K562 (cell line): Measurements from ENCODE around the gene TECPR2. TPM values are rescaled to one million over a fixed set of nuclear protein-coding genes. Genes with fewer than 3 reads are reported as not detected.
A peak's percentile ranks its signal among the peaks of the same experiment; 100 is the strongest.

Experiments used
- ATAC-seq: fragments of 200-7000 bp; cut with Tn5 transposase; 3 replicates; pipeline ENCODE4 v1.9.1; 2020; ENCODE audit warnings: moderate library complexity
- BruUV-seq: library from RNA; stranded (reverse); fragments of 400-500 nt; replicated peaks from 2 replicates; lab custom pipeline; 2021; lab: Mats Ljungman, UMichigan
- CTCF ChIA-PET: fragments of 300-600 bp; formaldehyde crosslinking; extraction: SDS; loops from one replicate; lab custom pipeline; 2021; ENCODE audit warnings: low intra/inter-chr PET ratio; lab: Yijun Ruan, JAX
- POLR2A ChIA-PET: fragments of 300-600, 350-650 bp; sonication (Branson Sonifier 250); formaldehyde crosslinking; extraction: SDS; loops from one replicate; lab custom pipeline; 2021; ENCODE audit warnings: antibody characterized with exemption, inconsistent platforms; lab: Yijun Ruan, JAX
- DNase-seq, 4 experiments: peaks; one replicate each; pipeline versions ENCODE4 v3.0.0 to v3.0.0-alpha.2; 2011 to 2018; ENCODE audit warnings: low spot score in 3 of 4, mixed read lengths in 3 of 4; ENCODE audit errors: extremely low read depth in 1 of 4
- FAIRE-seq: peaks from 2 replicates; lab custom pipeline; 2011; peaks lifted over from hg19 to GRCh38; lab: Jason Lieb, UNC
- H2AFZ ChIP-seq: 2 replicates; pipeline ENCODE4 v1.6.0; 2011; ENCODE audit warnings: low read depth, low read length, control low read depth, inconsistent platforms
- H3K27ac ChIP-seq: fragments of 200-600 bp; 3 replicates; pipeline ENCODE4 v1.8.0; 2011; ENCODE audit warnings: low read depth, mild to moderate bottlenecking, control low read depth, inconsistent platforms, low read length, moderate library complexity, mixed read lengths; ENCODE audit errors: extremely low read depth
- H3K27me3 ChIP-seq, 2 experiments: fragments of 300-600 bp in 1 of 2; 2 replicates in 1 of 2; 3 replicates in 1 of 2; pipeline versions ENCODE4 v1.6.0 to v1.8.0; 2011; ENCODE audit warnings: inconsistent platforms in 2 of 2, low read length in 2 of 2, mild to moderate bottlenecking in 1 of 2, mixed read lengths in 1 of 2, moderate library complexity in 1 of 2; ENCODE audit not compliant: control insufficient read depth in 2 of 2, insufficient read depth in 2 of 2
- H3K36me3 ChIP-seq: fragments of 300-600 bp; 3 replicates; pipeline ENCODE4 v1.8.0; 2011; ENCODE audit warnings: mild to moderate bottlenecking, low read length, inconsistent platforms; ENCODE audit not compliant: control insufficient read depth, insufficient read depth
- H3K4me1 ChIP-seq, 2 experiments: fragments of 200-600 bp in 1 of 2; replicated peaks in 1 of 2; 2 replicates in 1 of 2; 3 replicates in 1 of 2; pipeline versions ENCODE4 v1.5.1 to v1.8.0; 2011; ENCODE audit warnings: inconsistent platforms in 2 of 2, low read length in 2 of 2, mild to moderate bottlenecking in 1 of 2, mixed read lengths in 1 of 2, moderate library complexity in 1 of 2; ENCODE audit not compliant: control insufficient read depth in 2 of 2, insufficient read depth in 2 of 2
- H3K4me2 ChIP-seq: 2 replicates; pipeline ENCODE4 v1.6.1; 2011; ENCODE audit warnings: low read length, control low read depth, inconsistent platforms, mixed read lengths; ENCODE audit not compliant: insufficient read depth
- H3K4me3 ChIP-seq: fragments of 200-600 bp; sonication (generic), shearing (Covaris generic); 2 replicates; pipeline ENCODE4 v1.5.1; 2016; ENCODE audit warnings: control low read depth, inconsistent platforms
- H3K79me2 ChIP-seq: fragments of 200-600 bp; 3 replicates; pipeline ENCODE4 v1.8.0; 2011; ENCODE audit warnings: low read length, inconsistent platforms; ENCODE audit not compliant: control insufficient read depth, insufficient read depth
- H3K9ac ChIP-seq, 2 experiments: 2 replicates each; pipeline versions ENCODE4 v1.6.0 to v1.6.1; 2011; ENCODE audit warnings: low read depth in 2 of 2, low read length in 2 of 2, control low read depth in 1 of 2, inconsistent platforms in 1 of 2, mild to moderate bottlenecking in 1 of 2, mixed read lengths in 1 of 2; ENCODE audit not compliant: insufficient read depth in 1 of 2
- H3K9me1 ChIP-seq: one replicate; pipeline ENCODE4 v1.6.0; 2011; ENCODE audit warnings: inconsistent platforms, mild to moderate bottlenecking, low read length, moderate library complexity; ENCODE audit not compliant: control insufficient read depth, insufficient read depth
- H3K9me3 ChIP-seq: replicated peaks from 2 replicates; pipeline ENCODE4 v1.5.1; 2011; ENCODE audit warnings: low read depth, low read length, inconsistent platforms; ENCODE audit not compliant: control insufficient read depth, insufficient read depth
- H4K20me1 ChIP-seq: replicated peaks from 2 replicates; pipeline ENCODE4 v1.6.1; 2011; ENCODE audit warnings: low read length, inconsistent platforms, mixed read lengths; ENCODE audit not compliant: control insufficient read depth, insufficient read depth
- ARID3A ChIP-seq: IDR thresholded peaks from 2 replicates; pipeline ENCODE4 v1.6.1; 2012; ENCODE audit warnings: low read depth, low read length, improper control_type of control experiment, borderline replicate concordance
- CEBPB ChIP-seq: fragments of 450-650 bp; IDR thresholded peaks from 2 replicates; pipeline ENCODE4 v1.6.1; 2016; ENCODE audit warnings: missing genetic modification characterization, missing compliant biosample characterization
- HLTF ChIP-seq: fragments of 450-650 bp; IDR thresholded peaks from 2 replicates; pipeline ENCODE4 v1.6.1; 2016
- KAT2B ChIP-seq: IDR thresholded peaks from one replicate; pipeline ENCODE4 v1.6.1; 2012; ENCODE audit warnings: low read depth, mild to moderate bottlenecking, control low read depth, inconsistent platforms, low read length, moderate library complexity
- MEF2A ChIP-seq: IDR thresholded peaks from 2 replicates; pipeline ENCODE4 v1.6.1; 2011; ENCODE audit warnings: low read depth, mild to moderate bottlenecking, low read length, moderate library complexity; ENCODE audit not compliant: control insufficient read depth
- NEUROD1 ChIP-seq: fragments of 150-350 bp; IDR thresholded peaks from 2 replicates; pipeline ENCODE4 v1.6.1; 2014; ENCODE audit warnings: borderline replicate concordance, low read length, low read depth; ENCODE audit not compliant: partially characterized antibody
- SIX5 ChIP-seq, 2 experiments: IDR thresholded peaks; 2 replicates each; pipeline ENCODE4 v1.6.1; 2011; ENCODE audit warnings: low read length in 2 of 2, borderline replicate concordance in 1 of 2, low read depth in 1 of 2, mild to moderate bottlenecking in 1 of 2, moderate library complexity in 1 of 2; ENCODE audit not compliant: insufficient read depth in 1 of 2
- SMAD4 ChIP-seq: fragments of 250-450 bp; sonication (Bioruptor Pico); conservative IDR thresholded peaks from 2 replicates; pipeline ENCODE4 v1.8.0; 2021; ENCODE audit warnings: inconsistent platforms, mild to moderate bottlenecking, moderate library complexity
- SMC3 ChIP-seq: conservative IDR thresholded peaks from 2 replicates; pipeline ENCODE4 v1.6.1; 2011; ENCODE audit warnings: low read depth, low read length, improper control_type of control experiment; ENCODE audit not compliant: insufficient read depth
- THRAP3 ChIP-seq: fragments of 450-650 bp; IDR thresholded peaks from 2 replicates; pipeline ENCODE4 v1.6.1; 2016; ENCODE audit warnings: mild to moderate bottlenecking, inconsistent platforms, borderline replicate concordance
- whole genome bisulfite sequencing: fragments of 100-300 bp; shearing (Covaris generic); methylation state at CpG from one replicate; pipeline ENCODE4 v1.1.6; 2016; ENCODE audit warnings: low coverage, mixed read lengths; ENCODE audit not compliant: insufficient coverage; ENCODE audit errors: missing lambda C conversion rate; 5-methylcytosine and 5-hydroxymethylcytosine counted together
- in situ Hi-C: fragments of 300-500 bp; cut with MboI; formaldehyde crosslinking; loops from 4 replicates; pipeline ENCODE4 v1.15.0; 2018; ENCODE audit warnings: inconsistent platforms, mixed read lengths
- intact Hi-C: fragments of 100-400 bp; cut with micrococcal nuclease; formaldehyde crosslinking; loops from 2 replicates; pipeline ENCODE4 v1.14.2; 2022
- polyA plus RNA-seq, 8 experiments: library from polyadenylated mRNA; depleted of rRNA in 4 of 8; stranded (reverse) in 5 of 8; unstranded in 3 of 8; fragments of >200 nt; fragmentation: Nextera tagmentation in 2 of 8; fragmentation: Illumina TruSeq in 1 of 8; extraction: Ambion mirVana in 2 of 8; extraction: Trizol in 1 of 8; gene quantifications; 2 replicates each; pipeline versions ENCODE4 v1.2.1 to v1.2.3, GENCODE V29; 2011 to 2014; ENCODE audit warnings: inconsistent platforms in 1 of 8, missing spikeins in 1 of 8
- total RNA-seq, 7 experiments: library from RNA; depleted of rRNA in 6 of 7; stranded (reverse); fragments of >200 nt in 6 of 7; fragmentation: Illumina TruSeq in 2 of 7; extraction: Trizol in 2 of 7; gene quantifications; 2 replicates each; pipeline versions ENCODE4 v1.2.1 to v1.2.3, GENCODE V29; 2011 to 2021; ENCODE audit warnings: low replicate concordance in 1 of 7
- TF ChIP-seq, protein P1 (sequence below), 2 experiments: IDR thresholded peaks; 2 replicates each; pipeline ENCODE4 v1.6.1; 2012; ENCODE audit warnings: improper control_type of control experiment in 2 of 2, low read depth in 2 of 2, low read length in 2 of 2, borderline replicate concordance in 1 of 2

TECPR2 gene
- total and polyA plus RNA-seq, 9 of the 15 experiments (the other 6 are each of a cell fraction or from before 2014, with no cell fraction given) = 0.04 to 3.0 (median 0.83) TPM

GRCh38 chr14:102370305-102370809 lies 7.6 kb downstream of the TECPR2 start (continued):
- TF ChIP-seq CEBPB (tag) = peak; percentile 81
- TF ChIP-seq KAT2B = no peak
- no peak for TF ChIP-seq NEUROD1
- no peak for TF ChIP-seq ARID3A
- peak; percentile 55; the same call in 1 of the 2 replicates for TF ChIP-seq SMAD4 (CRISPR knock-in tag)

- Histone ChIP-seq H3K27ac (no peak overlapping the region), H3K27me3 (no peaks in the 10 kb centered on the region), H4K20me1 (no peaks in the 10 kb centered on the region), H3K9me1 (no peaks in the 10 kb centered on the region), H3K79me2 (no peaks in the 10 kb centered on the region), H3K4me3 (no peak overlapping the region), H3K36me3 (no peaks in the 10 kb centered on the region), H2AFZ (no peak overlapping the region), H3K9ac (no peak overlapping the region), H3K4me2 (no peak overlapping the region), H3K4me1 (no peaks in the 10 kb centered on the region; a peak in 1 of 5 replicates), H3K9me3 (no peaks in the 10 kb centered on the region)
- ChIA-PET CTCF (no interaction called here), POLR2A (interaction anchor here (0.6 kb wide), 1 partner anchor 21 kb away, joined by 3 read pairs; no protein-coding TSS in a partner anchor)
- no peak for FAIRE-seq
- intact Hi-C loops (no loop called here), in situ Hi-C loops (no loop called here)
- no peak for ATAC-seq
- BruUV-seq = no TSS peak
- DNase-seq = no peak
- 60% methylated on average over 4 of the region's 4 CpGs for WGBS
- TF ChIP-seq SIX5 (IDR thresholded peaks at IDR 0.05; ENCODE audit: borderline replicate concordance in 1 of 2, insufficient read depth in 1 of 2, low read depth in 1 of 2, low read length in 2 of 2) = no peak
- no peak for TF ChIP-seq THRAP3
- no peak for TF ChIP-seq SMC3
- TF ChIP-seq, protein P1, sequence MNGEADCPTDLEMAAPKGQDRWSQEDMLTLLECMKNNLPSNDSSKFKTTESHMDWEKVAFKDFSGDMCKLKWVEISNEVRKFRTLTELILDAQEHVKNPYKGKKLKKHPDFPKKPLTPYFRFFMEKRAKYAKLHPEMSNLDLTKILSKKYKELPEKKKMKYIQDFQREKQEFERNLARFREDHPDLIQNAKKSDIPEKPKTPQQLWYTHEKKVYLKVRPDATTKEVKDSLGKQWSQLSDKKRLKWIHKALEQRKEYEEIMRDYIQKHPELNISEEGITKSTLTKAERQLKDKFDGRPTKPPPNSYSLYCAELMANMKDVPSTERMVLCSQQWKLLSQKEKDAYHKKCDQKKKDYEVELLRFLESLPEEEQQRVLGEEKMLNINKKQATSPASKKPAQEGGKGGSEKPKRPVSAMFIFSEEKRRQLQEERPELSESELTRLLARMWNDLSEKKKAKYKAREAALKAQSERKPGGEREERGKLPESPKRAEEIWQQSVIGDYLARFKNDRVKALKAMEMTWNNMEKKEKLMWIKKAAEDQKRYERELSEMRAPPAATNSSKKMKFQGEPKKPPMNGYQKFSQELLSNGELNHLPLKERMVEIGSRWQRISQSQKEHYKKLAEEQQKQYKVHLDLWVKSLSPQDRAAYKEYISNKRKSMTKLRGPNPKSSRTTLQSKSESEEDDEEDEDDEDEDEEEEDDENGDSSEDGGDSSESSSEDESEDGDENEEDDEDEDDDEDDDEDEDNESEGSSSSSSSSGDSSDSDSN (IDR thresholded peaks at IDR 0.05; ENCODE audit: borderline replicate concordance in 1 of 2, low read depth in 2 of 2, low read length in 2 of 2) = no peak
- no peak for TF ChIP-seq HLTF
- no peak for TF ChIP-seq MEF2A
Observed at GRCh38 chr14:102371361-102371760, 8.6 kb downstream of the TECPR2 start.
